OCI-LY1 (cell line): Measurements from ENCODE around the gene SYNGAP1.
"Not testable (repeated sequence)": the region's sequence is repeated elsewhere in the genome, so short reads cannot be mapped to it uniquely, and the experiment has no call there.

Experiments
- CTCF ChIP-seq: fragments of 200-600 bp; sonication (generic), shearing (Covaris generic); IDR thresholded peaks from 2 replicates; pipeline ENCODE4 v1.5.1; 2017; ENCODE audit warnings: mild to moderate bottlenecking, antibody characterized with exemption, low read length, moderate library complexity, mixed read lengths
- EZH2 ChIP-seq: fragments of 200-600 bp; sonication (generic), shearing (Covaris generic); IDR thresholded peaks from 2 replicates; pipeline ENCODE4 v1.8.0; 2017; ENCODE audit warnings: borderline replicate concordance, mixed run types, mild to moderate bottlenecking, antibody characterized with exemption, low read length, moderate library complexity, mixed read lengths

- TF ChIP-seq CTCF, EZH2: not testable (repeated sequence)
Measured at GRCh38 chr6:33399881-33400280, 20.0 kb upstream of the SYNGAP1 start.
